ENCODE measurements around the gene ZNF213.
"Not testable (repeated sequence)": the region's sequence is repeated elsewhere in the genome, so short reads cannot be mapped to it uniquely, and the experiment has no call there.

Gene ZNF213

GRCh38 chr16:3129137-3130131 lies 5.4 kb upstream of the ZNF213 start:
- peak; percentile 78 for DNase-seq

DNA sequence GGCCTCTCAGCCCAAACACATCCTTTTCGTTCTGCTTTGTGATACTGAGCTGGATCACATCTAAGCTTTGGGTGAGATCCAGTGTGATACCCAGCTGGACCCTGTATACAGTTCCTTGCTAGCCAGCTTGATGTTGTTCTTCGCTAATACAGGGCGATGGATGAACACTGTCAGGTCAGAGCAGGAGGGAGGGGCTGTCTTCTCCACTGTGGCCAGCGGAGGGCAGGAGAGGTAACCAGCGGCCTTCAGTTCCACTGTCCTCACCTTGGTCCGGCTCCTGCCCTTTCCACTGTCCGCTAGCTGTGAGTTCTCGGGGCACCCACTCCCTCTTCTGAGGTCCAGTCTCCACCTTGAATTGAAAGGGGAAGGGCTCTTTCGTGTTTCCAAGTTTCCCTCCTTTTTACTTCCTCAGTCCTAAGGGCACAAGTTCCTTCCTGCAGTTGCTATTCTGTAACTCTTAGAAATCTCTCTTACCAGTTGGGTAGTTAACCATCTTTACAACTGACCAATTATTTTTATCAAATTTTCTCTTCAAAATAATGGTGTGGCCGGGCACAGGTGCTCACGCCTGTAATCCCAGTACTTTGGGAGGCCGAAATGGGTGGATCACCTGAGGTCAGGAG lies 3.0 kb upstream of the ZNF213 start:
- DNase-seq = peak; percentile 68

DNA sequence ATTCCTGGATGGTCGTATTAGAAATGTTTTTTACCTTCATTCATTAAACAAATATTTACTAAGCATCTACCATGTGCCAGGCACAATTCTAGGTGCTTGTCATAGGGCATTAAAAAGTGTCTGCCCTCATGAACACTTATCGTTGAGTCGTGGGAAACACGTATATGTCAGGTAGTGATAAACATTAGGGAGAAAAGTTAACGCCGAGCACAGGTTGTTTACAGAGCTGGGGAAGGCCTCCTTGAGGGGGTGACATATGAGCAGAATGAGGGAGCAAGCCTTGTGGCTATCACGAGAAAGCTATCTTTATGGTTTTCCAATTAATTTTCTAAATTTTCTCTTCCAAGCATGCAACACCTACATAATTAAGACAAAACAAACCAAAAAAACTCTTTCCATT lies 985 bp upstream of the ZNF213 start:
- no peak for DNase-seq

- DNase-seq = no peak
Observed at GRCh38 chr16:3135126-3135715, 392 bp downstream of the ZNF213 start.

DNA sequence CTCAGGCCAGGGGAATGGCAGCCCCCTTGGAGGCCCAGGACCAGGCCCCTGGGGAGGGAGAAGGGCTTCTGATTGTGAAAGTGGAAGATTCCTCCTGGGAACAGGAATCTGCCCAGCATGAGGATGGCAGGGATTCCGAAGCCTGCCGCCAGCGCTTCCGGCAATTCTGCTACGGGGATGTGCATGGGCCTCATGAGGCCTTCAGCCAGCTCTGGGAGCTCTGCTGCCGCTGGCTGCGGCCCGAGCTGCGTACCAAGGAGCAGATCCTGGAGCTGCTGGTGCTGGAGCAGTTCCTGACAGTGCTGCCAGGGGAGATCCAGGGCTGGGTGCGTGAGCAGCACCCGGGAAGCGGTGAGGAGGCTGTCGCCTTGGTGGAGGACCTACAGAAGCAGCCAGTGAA lies 2.4 kb downstream of the ZNF213 start:
- no peak for DNase-seq

- no peak for DNase-seq
Observed at GRCh38 chr16:3138342-3138741, 3.5 kb downstream of the ZNF213 start.

GRCh38 chr16:3138823-3139426 lies 4.1 kb downstream of the ZNF213 start:
- DNase-seq = no peak

- DNase-seq = not testable (repeated sequence)
Observed at GRCh38 chr16:3139561-3139960, 4.7 kb downstream of the ZNF213 start.

- no peak for DNase-seq
Observed at GRCh38 chr16:3140603-3141427, 6.0 kb downstream of the ZNF213 start.

GRCh38 chr16:3141781-3142311 lies 7.0 kb downstream of the ZNF213 start:
- no peak for DNase-seq

GRCh38 chr16:3142327-3142726 lies 7.5 kb downstream of the ZNF213 start:
- DNase-seq = no peak

DNA sequence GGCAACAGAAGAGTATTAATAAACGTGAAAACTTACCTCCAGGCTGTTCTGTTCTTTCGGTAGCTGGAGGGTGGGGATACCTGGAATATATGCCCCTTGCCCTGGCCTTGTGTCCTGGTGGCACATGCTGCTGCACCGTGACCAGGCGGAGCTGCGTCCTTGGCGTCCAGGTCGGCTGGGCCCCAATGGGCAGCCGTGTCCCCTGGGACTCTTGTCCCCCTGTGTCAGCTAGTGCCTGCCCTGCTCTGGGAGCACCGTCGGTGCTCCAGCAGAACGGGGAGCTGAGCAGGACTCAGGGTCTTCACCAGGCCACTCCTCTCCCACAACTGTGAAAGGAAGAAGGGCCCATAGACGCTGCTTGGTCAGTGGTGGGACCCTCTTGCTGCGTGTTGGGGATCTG lies 7.9 kb downstream of the ZNF213 start:
- DNase-seq = no peak

- DNase-seq = no peak
Observed at GRCh38 chr16:3143189-3143588, 8.4 kb downstream of the ZNF213 start.

GRCh38 chr16:3143598-3144320 lies 8.9 kb downstream of the ZNF213 start:
- no peak for DNase-seq

DNA sequence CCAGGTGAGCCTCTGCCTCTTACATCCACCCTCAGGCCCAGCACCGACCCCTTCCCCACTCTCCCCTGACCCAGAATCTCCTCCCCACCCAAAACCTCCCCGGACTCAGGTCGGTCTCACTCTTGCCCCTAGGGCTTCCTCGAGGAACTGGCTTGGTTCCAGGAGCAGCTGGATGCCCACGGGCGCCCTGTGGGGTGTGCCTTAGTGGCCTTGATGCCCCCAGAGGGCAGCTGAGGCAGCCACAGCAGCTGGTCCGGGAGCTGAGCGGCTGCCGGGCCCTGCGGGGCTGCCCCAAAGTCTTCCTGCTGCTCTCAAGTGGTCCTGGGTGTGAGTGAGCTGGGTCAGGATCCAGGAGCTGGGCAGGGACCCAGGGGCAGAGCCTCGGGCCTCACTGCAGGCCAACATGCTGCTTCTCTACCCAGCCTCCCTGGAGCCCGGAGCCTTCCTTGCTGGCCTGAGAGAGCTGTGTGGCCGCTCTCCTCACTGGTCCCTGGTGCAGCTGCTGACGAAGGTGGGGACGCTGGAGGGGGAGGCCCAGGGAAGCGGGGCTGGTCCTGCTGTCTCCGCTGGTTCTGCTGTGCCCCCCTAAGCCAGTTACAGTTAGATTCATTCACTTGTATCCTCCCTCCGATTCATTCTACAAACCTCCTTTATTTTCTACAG lies 9.6 kb downstream of the ZNF213 start:
- DNase-seq = no peak

GRCh38 chr16:3145151-3145550 lies 10.3 kb downstream of the ZNF213 start:
- no peak for DNase-seq

- DNase-seq = no peak
Observed at GRCh38 chr16:3145660-3146059, 10.8 kb downstream of the ZNF213 start.

DNA sequence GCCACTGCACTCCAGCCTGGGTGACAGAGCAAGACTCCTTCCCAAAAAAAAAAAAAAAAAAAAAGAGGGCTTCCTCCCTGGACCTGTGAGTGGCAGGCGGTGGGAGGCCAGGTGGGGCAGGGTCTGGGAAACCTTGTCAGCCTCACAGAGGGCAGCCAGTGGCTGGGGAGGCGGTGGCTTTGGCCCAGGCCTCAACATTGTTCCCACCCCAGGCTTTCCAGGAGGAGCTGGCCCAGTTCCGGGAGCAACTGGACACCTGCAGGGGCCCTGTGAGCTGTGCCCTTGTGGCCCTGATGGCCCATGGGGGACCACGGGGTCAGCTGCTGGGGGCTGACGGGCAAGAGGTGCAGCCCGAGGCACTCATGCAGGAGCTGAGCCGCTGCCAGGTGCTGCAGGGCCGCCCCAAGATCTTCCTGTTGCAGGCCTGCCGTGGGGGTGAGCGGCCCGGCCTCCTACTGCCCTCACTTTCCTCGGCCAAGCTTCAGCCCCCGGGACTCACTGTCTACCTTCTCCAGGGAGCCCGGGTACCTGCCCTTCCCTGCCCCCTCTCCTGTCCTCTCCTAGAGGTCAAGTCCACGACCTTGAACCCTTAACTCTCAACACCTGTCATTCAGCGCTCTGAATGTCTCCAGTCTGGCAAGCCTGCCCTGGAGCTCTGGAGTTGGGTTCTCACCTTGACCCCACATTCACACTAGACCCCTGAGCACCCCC lies 12.4 kb downstream of the ZNF213 start:
- DNase-seq = no peak

GRCh38 chr16:3147757-3148104 lies 12.9 kb downstream of the ZNF213 start:
- DNase-seq = no peak

Data from stimulated activated CD8-positive, alpha-beta memory T cell treated with anti-CD3 and anti-CD28 coated beads, Interleukin-4, amount 100 ng/mL, for 48 hours (primary cell).